GM10248 (cell line): ENCODE results near the gene PEAK1.

Experiments used
- CTCF ChIA-PET: fragments of 300-600 bp; sonication (Branson Sonifier 250); formaldehyde crosslinking; extraction: SDS; loops from one replicate; lab custom pipeline; 2021; ENCODE audit warnings: antibody characterized with exemption; lab: Yijun Ruan, JAX
- POLR2A ChIA-PET: fragments of 350-650 bp; sonication (Branson Sonifier 250); formaldehyde crosslinking; extraction: SDS; loops from one replicate; lab custom pipeline; 2020; ENCODE audit warnings: antibody characterized with exemption; lab: Yijun Ruan, JAX
- DNase-seq: peaks from one replicate; pipeline ENCODE4 v3.0.0; 2012; ENCODE audit errors: extremely low spot score
- CTCF ChIP-seq: IDR thresholded peaks from 2 replicates; pipeline ENCODE4 v1.5.1; 2012; ENCODE audit warnings: mild to moderate bottlenecking, low read depth; ENCODE audit errors: extremely low read depth, missing control alignments, control extremely low read depth

The PEAK1 gene

DNA sequence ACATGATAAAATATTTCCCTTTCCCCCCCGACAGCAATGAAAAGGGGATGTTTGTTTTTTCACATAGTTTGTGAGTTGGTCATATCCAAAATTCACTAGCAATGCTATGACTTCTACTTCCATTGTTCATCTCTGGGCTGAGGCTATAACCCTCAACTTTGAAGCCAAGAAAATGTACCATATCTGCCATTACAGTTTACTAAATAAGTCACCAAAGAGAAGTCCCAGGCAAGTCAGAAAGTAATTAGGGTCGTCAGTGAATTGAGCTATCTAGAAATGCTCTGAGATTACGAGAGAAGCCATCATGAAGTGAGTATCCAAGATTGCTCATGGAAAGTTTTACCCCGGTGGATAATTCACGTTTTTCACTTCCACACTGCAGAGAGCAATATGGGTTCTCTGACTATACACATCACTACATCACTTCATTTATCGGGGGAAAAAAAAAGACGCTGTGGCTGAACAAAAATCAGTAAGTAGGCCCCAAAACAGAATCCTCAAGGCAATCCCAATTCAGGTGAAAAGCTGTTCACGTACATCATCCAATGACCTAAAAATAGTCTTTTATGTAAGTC is 1.4 kb downstream of the PEAK1 start:
- ChIA-PET CTCF (interaction anchor here (0.9 to 1.4 kb wide), 6 partner anchors 8 to 228 kb away, joined by 3 to 5 read pairs (median 4); no protein-coding TSS in a partner anchor), POLR2A (no interaction called here)
- TF ChIP-seq CTCF: no peak
- DNase-seq: no peak

- CTCF ChIA-PET: no interaction called here
- TF ChIP-seq CTCF: no peak
- no peak for DNase-seq
- POLR2A ChIA-PET: no interaction called here
Observed at GRCh38 chr15:77417602-77418001, 2.3 kb downstream of the PEAK1 start.

DNA sequence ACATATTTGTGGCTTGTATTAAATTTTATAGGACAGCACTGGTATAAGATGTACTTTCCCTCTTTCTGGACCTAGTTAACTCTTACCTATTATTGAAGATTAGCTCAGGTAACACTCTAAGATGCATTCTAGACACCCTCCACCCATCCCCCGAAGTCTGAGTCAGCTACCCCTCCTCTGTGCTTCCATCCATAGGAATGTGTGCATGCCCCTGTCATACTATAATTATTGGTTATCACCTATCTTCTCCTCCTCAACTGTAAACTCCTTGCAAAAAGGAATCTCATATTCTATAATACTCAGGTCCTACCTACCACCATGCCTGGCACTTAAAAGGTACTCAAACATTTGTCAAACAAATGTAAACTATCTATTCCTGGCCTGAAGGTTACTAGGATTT is 3.0 kb downstream of the PEAK1 start:
- no peak for DNase-seq
- ChIA-PET POLR2A (no interaction called here), CTCF (no interaction called here)
- TF ChIP-seq CTCF: no peak

DNA sequence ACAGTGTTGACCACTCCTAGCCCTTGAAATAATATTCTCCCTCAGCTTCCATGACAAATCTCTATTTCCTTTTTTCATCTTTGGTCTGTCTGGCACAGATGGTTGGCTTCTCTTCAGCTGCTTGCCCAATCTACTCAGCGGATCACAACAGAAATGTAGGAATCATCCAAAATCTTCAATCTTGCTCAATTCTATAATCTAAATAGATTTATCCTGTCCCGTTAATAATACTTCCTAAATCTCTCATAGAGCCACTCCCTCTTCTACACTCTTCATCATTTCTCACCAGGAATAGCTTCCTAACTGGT is 3.8 kb downstream of the PEAK1 start:
- ChIA-PET POLR2A (no interaction called here), CTCF (interaction anchor here (1.0 kb wide), 1 partner anchor 32 kb away, joined by 3 read pairs; no protein-coding TSS in a partner anchor)
- TF ChIP-seq CTCF: no peak
- no peak for DNase-seq

GRCh38 chr15:77415450-77416147 is 4.3 kb downstream of the PEAK1 start:
- DNase-seq: no peak
- ChIA-PET POLR2A (no interaction called here), CTCF (interaction anchor here (1.0 kb wide), 1 partner anchor 32 kb away, joined by 3 read pairs; no protein-coding TSS in a partner anchor)
- TF ChIP-seq CTCF: no peak

DNA sequence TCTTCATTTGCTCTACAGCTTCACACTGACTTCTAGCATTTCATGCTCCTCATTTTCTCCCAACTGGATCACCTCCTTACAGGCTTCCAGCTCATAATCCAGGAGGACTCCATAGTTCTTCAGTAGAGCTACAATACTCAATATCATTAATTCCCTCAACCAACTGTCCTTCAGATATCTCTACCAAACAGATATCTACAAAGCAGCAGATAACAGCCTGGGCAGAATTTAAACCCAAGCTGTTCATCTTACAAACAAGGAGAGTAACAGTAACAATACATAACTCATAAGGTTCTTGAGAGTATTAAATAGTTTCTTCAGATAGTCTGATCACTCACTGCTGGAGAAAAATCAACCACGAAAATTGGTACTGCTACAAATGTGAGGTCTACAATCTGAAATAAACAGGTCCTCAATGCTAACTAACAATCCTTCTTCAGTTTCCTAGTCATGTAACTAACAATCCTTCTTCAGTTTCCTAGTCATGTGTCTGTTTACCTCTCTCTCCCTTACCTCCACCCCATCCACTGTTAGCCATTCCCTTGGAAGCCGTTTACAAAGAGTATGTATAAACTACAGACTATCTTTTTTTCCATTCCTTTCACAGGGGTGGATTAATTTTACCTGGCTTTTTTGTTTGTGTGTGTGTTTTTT is 5.0 kb downstream of the PEAK1 start:
- CTCF ChIA-PET: no interaction called here
- TF ChIP-seq CTCF: no peak
- POLR2A ChIA-PET: interaction anchor here (0.5 kb wide), 1 partner anchor 169 kb away, joined by 4 read pairs; no protein-coding TSS in a partner anchor
- DNase-seq: no peak
